GM23248 (cell line): Measurements from ENCODE around the gene MYCN. TPM values are rescaled to one million over a fixed set of nuclear protein-coding genes. Genes with fewer than 3 reads are reported as not detected.

Experiments used
- DNase-seq: peaks from one replicate; pipeline ENCODE4 v3.0.0-alpha.2; 2015
- H2AFZ ChIP-seq: fragments of 200-600 bp; sonication (generic); 2 replicates; pipeline ENCODE4 v1.6.1; 2016; ENCODE audit warnings: antibody characterized with exemption
- H3F3A ChIP-seq: fragments of 200-600 bp; sonication (generic); 2 replicates; pipeline ENCODE4 v1.6.1; 2016; ENCODE audit warnings: mild to moderate bottlenecking, antibody characterized with exemption, mixed run types; ENCODE audit not compliant: insufficient read depth
- H3K27ac ChIP-seq: fragments of 200-600 bp; sonication (generic); 2 replicates; pipeline ENCODE4 v1.5.1; 2016; ENCODE audit warnings: mild to moderate bottlenecking
- H3K27me3 ChIP-seq: fragments of 200-600 bp; sonication (generic); replicated peaks from 2 replicates; pipeline ENCODE4 v1.6.1; 2016; ENCODE audit warnings: mild to moderate bottlenecking; ENCODE audit not compliant: insufficient read depth
- H3K36me3 ChIP-seq: fragments of 200-600 bp; sonication (generic); 2 replicates; pipeline ENCODE4 v1.6.1; 2016; ENCODE audit warnings: low read depth, mild to moderate bottlenecking
- H3K4me1 ChIP-seq: fragments of 200-600 bp; sonication (generic); 2 replicates; pipeline ENCODE4 v1.6.1; 2016; ENCODE audit warnings: mild to moderate bottlenecking; ENCODE audit not compliant: insufficient read depth
- H3K4me2 ChIP-seq: fragments of 200-600 bp; sonication (generic); one replicate; pipeline ENCODE4 v1.6.1; 2016; ENCODE audit warnings: mild to moderate bottlenecking; ENCODE audit not compliant: unreplicated experiment
- H3K4me3 ChIP-seq: fragments of 200-600 bp; sonication (generic); 2 replicates; pipeline ENCODE4 v1.5.1; 2016; ENCODE audit warnings: mild to moderate bottlenecking
- H3K79me2 ChIP-seq: fragments of 200-600 bp; sonication (generic); 2 replicates; pipeline ENCODE4 v1.6.1; 2016; ENCODE audit warnings: mild to moderate bottlenecking; ENCODE audit not compliant: insufficient read depth
- H3K9ac ChIP-seq: fragments of 200-600 bp; sonication (generic); 2 replicates; pipeline ENCODE4 v1.6.1; 2016; ENCODE audit warnings: mild to moderate bottlenecking
- H3K9me2 ChIP-seq: fragments of 200-600 bp; sonication (generic); 2 replicates; pipeline ENCODE4 v1.6.1; 2016; ENCODE audit warnings: mixed run types, mild to moderate bottlenecking, moderate library complexity; ENCODE audit not compliant: insufficient read depth
- H3K9me3 ChIP-seq: fragments of 200-600 bp; sonication (generic); one replicate; pipeline ENCODE4 v1.6.1; 2017; ENCODE audit warnings: low read depth
- H4K20me1 ChIP-seq: fragments of 200-600 bp; sonication (generic); 2 replicates; pipeline ENCODE4 v1.6.0; 2016; ENCODE audit not compliant: insufficient read depth
- EZH2 ChIP-seq: fragments of 200-600 bp; sonication (generic); IDR thresholded peaks from 2 replicates; pipeline ENCODE4 v1.6.1; 2018; ENCODE audit warnings: antibody characterized with exemption, mild to moderate bottlenecking; ENCODE audit not compliant: insufficient read depth, poor library complexity, severe bottlenecking
- EZH2phosphoT487 ChIP-seq: fragments of 200-600 bp; sonication (generic); IDR thresholded peaks from 2 replicates; pipeline ENCODE4 v1.6.1; 2018; ENCODE audit warnings: antibody characterized with exemption, moderate library complexity, mild to moderate bottlenecking, low read depth; ENCODE audit not compliant: insufficient read depth
- WGBS, 2 experiments: methylation state at CpG; one replicate each; pipeline ENCODE4 v1.1.6; 2015 to 2017; ENCODE audit warnings: low lambda C conversion rate in 2 of 2, low coverage in 1 of 2; ENCODE audit errors: missing lambda C conversion rate in 2 of 2; 5-methylcytosine and 5-hydroxymethylcytosine counted together
- in situ Hi-C: fragments of 300-500 bp; cut with MboI; formaldehyde crosslinking; loops from 2 replicates; pipeline ENCODE4 v1.15.0; 2020
- polyA plus RNA-seq: library from polyadenylated mRNA; unstranded; fragments of >200 nt; fragmentation: Nextera tagmentation; extraction: Ambion mirVana; gene quantifications from 2 replicates; pipeline ENCODE4 v1.2.1, GENCODE V29; 2016
- total RNA-seq: library from RNA; depleted of rRNA; stranded (reverse); fragments of >200 nt; shearing (Covaris generic); gene quantifications from 2 replicates; pipeline ENCODE4 v1.2.3, GENCODE V29; 2014

The MYCN gene
- total and polyA plus RNA-seq, 2 experiments from 2014 or later, result not detected

DNA sequence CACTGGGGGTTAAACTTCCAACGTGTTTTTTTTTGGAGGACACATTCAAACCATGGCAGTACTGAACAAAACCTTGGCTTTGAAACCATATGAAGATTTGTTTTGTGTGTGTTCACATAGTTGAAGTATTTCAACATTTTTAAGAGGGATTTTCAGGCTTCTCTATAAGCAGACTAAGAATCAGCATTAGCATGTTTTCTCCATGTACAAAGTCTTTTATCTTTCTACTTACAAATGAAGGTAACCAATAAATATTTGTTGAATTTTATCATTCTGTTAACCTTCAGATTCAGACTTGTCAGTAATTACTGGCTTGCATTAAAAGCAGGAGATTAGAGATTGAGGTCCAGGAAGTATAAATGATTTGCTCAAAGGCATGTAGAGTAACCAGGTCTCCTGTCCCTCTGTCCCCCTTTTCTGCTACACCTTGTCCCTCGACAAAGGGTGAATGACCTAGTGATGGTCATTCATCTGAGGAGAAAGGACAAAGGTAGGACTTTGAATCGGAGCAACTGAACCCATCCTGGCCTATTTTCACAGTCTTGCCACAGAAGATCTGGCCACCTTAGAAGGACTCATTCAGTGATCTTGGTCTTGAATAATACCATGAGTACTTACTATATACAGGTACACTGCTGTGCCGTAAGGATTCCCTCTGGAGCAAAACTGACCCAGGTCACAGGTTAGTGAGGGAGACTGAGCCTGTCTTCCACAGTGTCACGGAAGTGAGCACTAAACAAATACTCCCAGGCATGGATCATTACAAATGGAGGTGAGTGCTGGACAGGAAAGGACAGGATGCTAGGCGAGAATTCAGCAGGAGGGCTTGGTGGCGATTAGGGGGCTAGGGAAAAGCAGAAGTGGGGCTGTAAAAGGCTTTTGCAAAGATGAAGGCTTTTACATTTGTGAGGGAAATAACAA is 2.2 kb upstream of the MYCN start:
- no peaks in the 10 kb centered on the region for H3F3A ChIP-seq
- H3K27me3 ChIP-seq, result peaks cover 46% of the 10 kb centered on the region
- no peak overlapping the region for H3K9ac ChIP-seq
- H2AFZ ChIP-seq, result no peak overlapping the region
- no peaks in the 10 kb centered on the region for H3K36me3 ChIP-seq
- no peak for DNase-seq
- H4K20me1 ChIP-seq, result no peaks in the 10 kb centered on the region
- H3K9me2 ChIP-seq, result no peaks in the 10 kb centered on the region
- H3K9me3 ChIP-seq, result no peaks in the 10 kb centered on the region
- TF ChIP-seq EZH2phosphoT487 (no peak), EZH2 (no peak)
- in situ Hi-C loops, result loop anchor here (10.0 kb wide), 1 partner anchor 303 kb away; no protein-coding TSS in a partner anchor
- no peak overlapping the region for H3K4me3 ChIP-seq
- WGBS, 2 experiments, result 53 to 55% methylated on average over 7 of the region's 7 CpGs
- H3K4me1 ChIP-seq, result 0 out of 2 replicates have a peak, but pooled peaks cover 4% of the 10 kb centered on the region
- no peaks in the 10 kb centered on the region for H3K79me2 ChIP-seq
- H3K27ac ChIP-seq, result no peak overlapping the region
- H3K4me2 ChIP-seq, result no peak overlapping the region

DNA sequence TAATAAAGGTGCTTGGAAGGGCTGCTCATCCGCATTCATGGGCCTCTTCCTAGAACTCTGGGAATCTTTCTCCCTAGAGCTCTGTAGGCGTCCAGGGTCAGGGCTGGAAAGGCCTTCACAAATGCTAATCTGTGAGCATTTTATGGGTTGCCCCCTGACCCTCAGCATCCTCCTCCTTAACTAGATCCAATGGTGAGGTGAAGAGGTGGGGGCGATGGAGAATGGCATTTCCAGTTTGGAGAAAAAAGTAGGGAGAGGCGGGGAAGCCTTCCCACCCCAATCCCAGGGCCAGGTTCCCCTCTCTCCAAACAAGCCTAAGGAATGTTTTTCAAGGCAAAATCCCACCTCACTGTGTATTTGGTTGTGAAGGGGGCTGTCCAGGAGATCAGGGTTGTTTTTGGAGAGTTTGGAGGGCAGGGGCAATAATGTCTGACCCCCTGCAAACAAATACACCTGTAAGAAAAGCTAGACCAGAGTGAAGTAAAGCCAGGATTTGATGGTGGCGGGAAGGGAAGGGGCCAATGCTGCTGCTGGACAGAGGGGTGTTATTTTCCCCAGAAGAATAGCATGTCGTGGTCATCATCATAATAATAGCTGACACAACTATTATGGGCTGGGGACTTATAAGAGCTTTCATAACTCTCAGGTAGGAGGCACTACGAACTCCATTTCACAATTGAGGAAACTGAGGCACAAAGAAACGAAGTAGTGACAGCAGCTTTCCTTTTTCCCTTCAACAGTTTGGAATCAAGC is 1.4 kb upstream of the MYCN start:
- no peaks in the 10 kb centered on the region for H3F3A ChIP-seq
- no peak for DNase-seq
- H3K4me1 ChIP-seq, result 0 out of 2 replicates have a peak, but pooled peaks cover 4% of the 10 kb centered on the region
- in situ Hi-C loops, result loop anchor here (10.0 kb wide), 1 partner anchor 304 kb away; no protein-coding TSS in a partner anchor
- 50 to 52% methylated on average over 8 of the region's 8 CpGs for WGBS, 2 experiments
- no peaks in the 10 kb centered on the region for H3K9me2 ChIP-seq
- H3K27ac ChIP-seq, result no peak overlapping the region
- H3K9ac ChIP-seq, result no peak overlapping the region
- no peaks in the 10 kb centered on the region for H3K9me3 ChIP-seq
- H3K27me3 ChIP-seq, result peaks cover 54% of the 10 kb centered on the region
- H4K20me1 ChIP-seq, result no peaks in the 10 kb centered on the region
- H3K4me2 ChIP-seq, result no peak overlapping the region
- no peak overlapping the region for H2AFZ ChIP-seq
- no peak for TF ChIP-seq EZH2phosphoT487
- H3K36me3 ChIP-seq, result no peaks in the 10 kb centered on the region
- no peaks in the 10 kb centered on the region for H3K79me2 ChIP-seq
- no peak overlapping the region for H3K4me3 ChIP-seq

DNA sequence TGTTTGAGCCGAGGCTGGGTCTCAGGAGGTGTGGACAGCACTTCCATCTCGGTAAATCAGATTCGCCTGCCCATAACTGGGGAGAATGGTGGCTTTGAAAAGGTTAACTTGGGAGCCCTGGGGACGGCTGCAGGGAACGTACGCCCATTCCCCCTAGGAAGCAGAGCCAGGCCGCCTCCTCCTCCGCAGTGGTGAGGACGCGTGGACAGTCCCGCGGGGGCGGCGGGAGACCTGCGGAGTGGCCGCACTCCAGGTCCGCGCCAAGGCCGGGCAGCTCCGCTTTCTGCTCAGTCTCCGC is 845 bp upstream of the MYCN start:
- TF ChIP-seq EZH2 (no peak), EZH2phosphoT487 (no peak)
- H4K20me1 ChIP-seq, result no peaks in the 10 kb centered on the region
- H3F3A ChIP-seq, result no peaks in the 10 kb centered on the region
- H3K9me3 ChIP-seq, result no peaks in the 10 kb centered on the region
- peak; percentile 70 for DNase-seq
- peak overlapping the region; percentile 54 for H3K4me3 ChIP-seq
- in situ Hi-C loops, result loop anchor here (10.0 kb wide), 1 partner anchor 305 kb away; no protein-coding TSS in a partner anchor
- H3K4me2 ChIP-seq, result peak overlapping the region; percentile 64
- H3K36me3 ChIP-seq, result no peaks in the 10 kb centered on the region
- H3K4me1 ChIP-seq, result 0 out of 2 replicates have a peak, but pooled peaks cover 4% of the 10 kb centered on the region
- peaks cover 55% of the 10 kb centered on the region for H3K27me3 ChIP-seq
- H2AFZ ChIP-seq, result peak overlapping the region; percentile 50; the same call in 1 of the 2 replicates
- H3K9ac ChIP-seq, result no peak overlapping the region
- no peaks in the 10 kb centered on the region for H3K9me2 ChIP-seq
- no peak overlapping the region for H3K27ac ChIP-seq
- WGBS, 2 experiments, result 3 to 6% methylated on average over 21 of the region's 21 CpGs
- no peaks in the 10 kb centered on the region for H3K79me2 ChIP-seq

DNA sequence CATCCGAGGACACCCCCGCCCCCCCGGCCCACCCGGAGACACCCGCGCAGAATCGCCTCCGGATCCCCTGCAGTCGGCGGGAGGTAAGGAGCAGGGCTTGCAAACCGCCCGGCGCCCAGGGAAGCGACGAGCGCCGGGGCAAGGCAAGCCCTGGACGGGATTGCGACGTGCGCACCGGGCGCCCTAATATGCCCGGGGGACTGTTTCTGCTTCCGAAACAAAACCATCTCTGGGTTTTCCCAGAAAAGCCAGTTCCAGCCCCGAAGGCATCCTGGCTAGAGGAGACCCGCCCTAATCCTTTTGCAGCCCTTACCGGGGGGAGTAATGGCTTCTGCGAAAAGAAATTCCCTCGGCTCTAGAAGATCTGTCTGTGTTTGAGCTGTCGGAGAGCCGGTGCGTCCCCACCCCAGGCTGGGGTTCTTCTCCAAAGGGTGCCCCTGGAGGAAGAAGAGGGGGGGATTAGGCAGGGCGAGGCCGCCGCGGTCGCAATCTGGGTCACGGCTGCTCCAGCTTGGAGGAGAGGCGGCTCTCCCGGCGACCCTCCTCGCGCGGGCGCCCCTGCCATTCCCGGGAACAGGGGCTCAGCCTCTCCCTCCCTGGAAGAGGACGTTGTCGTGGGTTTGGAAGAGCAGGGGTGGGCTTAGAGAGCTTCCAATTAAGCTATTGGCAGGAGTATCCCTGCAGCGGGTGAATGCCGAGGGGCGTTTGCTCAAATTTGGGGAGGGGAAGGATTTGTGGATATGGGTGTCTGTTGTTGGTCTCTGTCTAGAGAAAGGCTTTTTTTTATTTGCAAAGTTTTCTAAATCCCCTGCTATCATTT is 521 bp downstream of the MYCN start:
- 0 out of 2 replicates have a peak, but pooled peaks cover 4% of the 10 kb centered on the region for H3K4me1 ChIP-seq
- H3K36me3 ChIP-seq, result no peaks in the 10 kb centered on the region
- WGBS, 2 experiments, result 2 to 4% methylated on average over 42 to 47 of the region's 52 CpGs
- H2AFZ ChIP-seq, result no peak overlapping the region
- no peak overlapping the region for H3K4me2 ChIP-seq
- H3K79me2 ChIP-seq, result no peaks in the 10 kb centered on the region
- no peaks in the 10 kb centered on the region for H3K9me2 ChIP-seq
- in situ Hi-C loops, result no loop called here
- H4K20me1 ChIP-seq, result no peaks in the 10 kb centered on the region
- DNase-seq, result peak; percentile 13
- no peaks in the 10 kb centered on the region for H3F3A ChIP-seq
- H3K27me3 ChIP-seq, result peaks cover 55% of the 10 kb centered on the region
- no peaks in the 10 kb centered on the region for H3K9me3 ChIP-seq
- no peak overlapping the region for H3K9ac ChIP-seq
- TF ChIP-seq EZH2, result peak; percentile 65
- TF ChIP-seq EZH2phosphoT487, result no peak
- H3K4me3 ChIP-seq, result no peak overlapping the region
- no peak overlapping the region for H3K27ac ChIP-seq
